HG03354 (cell line): ENCODE data around the gene GATA3.
A peak's percentile ranks its signal among the peaks of the same experiment; 100 is the strongest.

Experiments
- ATAC-seq: cut with Tn5 transposase; IDR thresholded peaks from one replicate; pipeline ENCODE4 v1.9.1; 2021; ENCODE audit warnings: mild to moderate bottlenecking; ENCODE audit not compliant: unreplicated experiment, poor library complexity, severe bottlenecking

The GATA3 gene

DNA sequence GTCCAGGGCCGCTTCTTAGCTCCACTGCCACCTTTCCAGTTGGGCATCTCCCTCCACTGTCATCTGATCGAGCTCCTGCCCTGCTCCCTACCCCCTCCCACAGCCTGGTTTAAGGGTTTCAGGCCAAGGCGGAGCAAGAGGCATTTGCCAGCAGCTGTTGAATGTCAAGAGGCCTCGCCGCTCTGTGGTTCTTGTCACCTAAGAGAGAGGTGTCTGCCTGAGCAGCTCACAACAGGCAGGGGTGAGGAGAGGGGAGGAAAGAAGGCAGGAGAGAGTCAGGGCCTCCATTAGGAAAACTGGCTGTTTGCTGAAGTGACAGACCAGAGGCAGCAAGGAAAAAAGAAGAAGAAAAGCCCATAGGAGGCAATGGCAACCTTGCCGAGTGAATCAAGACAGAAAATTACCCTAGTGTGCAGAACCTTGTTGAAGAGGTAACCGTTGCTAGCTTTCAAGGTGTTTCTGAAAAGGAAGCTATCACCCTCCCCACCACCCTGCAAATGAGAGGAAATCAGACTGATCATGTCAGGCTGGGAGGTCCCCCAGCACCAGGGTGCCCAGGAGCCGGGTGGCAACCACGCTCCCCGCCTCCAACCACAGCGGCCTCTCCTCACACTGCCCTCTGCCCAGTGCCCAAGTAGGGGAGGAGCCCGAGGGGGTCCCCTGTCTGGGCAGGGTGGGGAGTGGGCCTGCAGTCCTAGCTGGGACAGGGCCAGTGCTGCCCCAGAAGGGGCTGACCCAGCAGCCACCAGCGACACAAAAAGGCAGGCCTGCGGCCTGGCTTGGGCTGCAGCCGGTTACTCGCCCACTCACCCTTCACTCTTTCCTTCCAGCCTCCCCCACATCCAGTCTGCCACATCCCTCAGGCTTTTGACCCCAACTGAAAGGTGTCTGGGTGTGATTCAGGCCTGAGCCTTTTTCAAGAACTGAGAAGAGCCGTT lies 7.1 kb downstream of the GATA3 start:
- peak; percentile 24 for ATAC-seq

DNA sequence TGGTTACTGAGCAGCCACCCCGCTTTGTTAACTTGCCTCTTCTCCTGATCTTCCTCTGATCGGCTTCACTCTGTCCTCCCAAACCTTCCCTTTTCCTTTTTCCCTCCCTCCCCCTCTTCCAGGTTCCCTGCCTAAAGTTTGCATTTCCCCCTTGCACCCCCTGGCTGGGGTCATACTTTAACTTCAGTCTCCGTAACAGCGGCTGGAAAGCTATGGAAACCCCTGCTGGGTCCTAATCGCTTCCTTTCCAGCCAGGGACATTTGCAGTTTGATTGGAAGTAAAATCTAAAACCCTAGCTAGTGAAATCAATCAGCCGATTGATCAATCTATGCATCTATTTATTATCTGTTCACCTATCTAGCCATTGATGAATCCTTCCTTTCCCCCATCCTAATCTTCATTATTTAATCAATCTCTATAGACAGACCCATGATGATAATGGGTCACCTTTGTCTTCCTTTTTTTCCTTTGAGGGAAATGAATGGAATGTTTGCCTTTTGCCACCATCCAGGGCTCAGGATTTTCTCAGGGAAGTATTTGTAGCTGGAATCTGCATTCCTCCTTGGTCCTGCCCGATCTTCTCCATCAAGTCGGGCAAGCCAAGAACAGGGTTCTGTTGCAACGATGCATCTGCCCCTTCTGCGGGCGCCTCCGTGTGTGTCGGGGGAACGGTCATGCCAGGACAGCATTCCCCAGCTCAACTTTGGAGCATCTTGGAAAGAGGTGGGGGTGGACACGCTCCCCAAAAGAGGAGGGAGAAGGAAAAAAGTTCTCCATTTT lies 8.8 kb downstream of the GATA3 start:
- no peak for ATAC-seq

DNA sequence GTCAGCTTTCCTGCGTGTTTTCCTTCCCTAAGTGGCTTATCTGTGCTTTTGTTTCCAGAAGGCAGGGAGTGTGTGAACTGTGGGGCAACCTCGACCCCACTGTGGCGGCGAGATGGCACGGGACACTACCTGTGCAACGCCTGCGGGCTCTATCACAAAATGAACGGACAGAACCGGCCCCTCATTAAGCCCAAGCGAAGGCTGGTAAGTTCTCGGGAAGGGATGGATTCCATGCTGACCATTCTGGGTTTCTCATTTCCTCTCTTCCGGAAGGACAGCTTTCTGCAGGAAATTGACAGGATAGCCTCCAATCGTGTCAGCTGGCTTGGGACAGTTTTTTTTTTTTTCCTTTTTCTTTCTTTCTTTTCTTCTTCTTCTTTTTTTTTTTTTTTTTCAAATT lies 9.4 kb downstream of the GATA3 start:
- no peak for ATAC-seq

- no peak for ATAC-seq
These were observed 9.9 kb downstream of the GATA3 start for GRCh38 chr10:8064436-8064835.

DNA sequence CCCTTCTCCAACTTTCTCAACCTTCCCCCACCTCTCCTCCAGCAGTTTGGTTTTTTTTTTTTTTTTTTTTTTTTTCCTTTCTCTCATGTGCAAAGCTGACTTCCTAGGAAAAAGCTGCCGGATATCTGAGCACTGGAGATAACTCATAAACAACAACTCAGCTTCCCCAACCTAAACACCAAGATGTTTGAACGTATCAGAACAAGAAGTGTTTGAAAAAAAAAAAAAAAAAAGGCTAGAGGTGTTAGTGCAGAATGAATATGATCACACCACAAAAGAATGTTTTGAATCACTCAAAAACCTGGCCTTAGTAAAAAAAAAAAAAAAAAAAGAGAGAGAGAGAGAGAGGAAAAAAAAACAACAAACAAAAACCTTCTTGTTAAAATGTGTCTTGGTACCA lies 11.2 kb downstream of the GATA3 start:
- no peak for ATAC-seq

GRCh38 chr10:8066124-8066523 lies 11.6 kb downstream of the GATA3 start:
- no peak for ATAC-seq

- no peak for ATAC-seq
These were observed 12.3 kb downstream of the GATA3 start for GRCh38 chr10:8066797-8067196.

DNA sequence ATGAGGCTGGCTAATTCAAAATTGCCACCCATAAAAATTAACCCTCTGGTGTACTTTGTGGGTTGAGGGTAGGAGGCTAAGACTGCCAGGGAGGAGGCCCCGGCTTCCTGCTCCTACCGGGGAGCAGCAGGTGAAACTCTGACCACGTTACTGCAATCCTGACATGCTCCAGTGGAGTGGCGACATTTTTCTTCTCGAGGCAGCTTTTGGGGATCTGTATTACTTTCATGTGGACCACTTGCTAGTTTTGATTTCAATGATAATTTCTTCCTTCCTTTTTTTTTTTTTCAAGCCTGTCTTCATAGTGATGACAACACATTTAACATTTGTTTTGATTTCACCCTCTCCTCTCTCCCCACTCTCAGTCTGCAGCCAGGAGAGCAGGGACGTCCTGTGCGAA lies 14.6 kb downstream of the GATA3 start:
- ATAC-seq, result no peak

GRCh38 chr10:8069627-8070026 lies 15.1 kb downstream of the GATA3 start:
- no peak for ATAC-seq

DNA sequence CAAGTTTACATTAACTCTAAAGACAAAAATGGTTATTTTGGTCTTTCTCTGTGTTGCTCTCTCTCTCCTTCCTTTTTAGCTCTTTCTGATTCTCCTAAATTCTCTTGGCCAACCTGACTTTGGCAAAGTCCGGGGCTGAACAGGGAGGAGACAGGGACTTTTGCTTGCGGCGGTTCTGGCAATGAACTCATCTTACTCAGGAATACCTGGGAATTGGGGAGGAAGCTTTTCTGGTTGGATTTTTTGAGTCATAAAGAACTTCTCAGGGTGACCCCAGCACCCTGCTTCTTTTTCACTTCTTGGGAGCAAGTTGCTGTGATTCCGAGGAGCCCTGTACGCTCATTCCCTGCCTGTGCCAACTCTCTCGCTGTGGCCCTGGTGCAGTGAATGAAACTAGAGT lies 16.0 kb downstream of the GATA3 start:
- ATAC-seq, result no peak

DNA sequence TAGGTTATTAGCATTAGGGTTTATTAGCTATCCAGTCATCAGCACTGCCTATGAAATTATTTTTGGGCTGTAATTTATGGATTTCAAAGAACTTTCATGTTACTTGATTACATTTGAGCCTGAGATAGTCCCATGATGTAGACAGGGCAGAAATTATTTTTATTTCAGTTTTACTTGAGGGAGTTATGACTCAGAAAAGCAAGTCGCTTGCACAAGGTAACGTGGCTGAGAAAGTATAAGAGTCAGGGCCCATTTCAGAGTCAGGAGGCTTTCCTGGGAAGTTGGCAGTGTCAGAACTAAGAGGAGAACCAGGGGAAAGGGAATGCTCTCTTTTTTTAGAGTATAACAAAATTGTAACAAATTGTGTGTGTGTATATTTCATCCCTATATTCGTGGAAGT lies 16.5 kb downstream of the GATA3 start:
- no peak for ATAC-seq

DNA sequence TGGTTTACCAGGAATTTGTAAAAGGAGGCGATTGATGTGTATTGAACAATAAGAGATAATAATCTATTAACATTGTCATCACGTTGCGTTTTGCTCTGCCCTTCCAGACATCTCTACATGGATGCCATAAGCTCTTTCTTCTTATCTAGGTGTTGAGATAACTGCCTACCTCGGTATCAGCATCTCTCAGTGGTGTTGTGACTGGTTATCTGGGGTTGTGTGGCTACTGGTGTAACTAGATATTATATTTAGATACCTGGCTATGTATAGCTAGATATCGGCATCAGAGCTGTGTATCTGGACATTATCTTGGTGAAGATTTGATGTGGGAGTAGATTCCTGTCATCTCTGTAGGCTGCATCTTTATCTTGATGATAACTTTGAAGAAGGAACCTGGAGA lies 17.2 kb downstream of the GATA3 start:
- no peak for ATAC-seq

DNA sequence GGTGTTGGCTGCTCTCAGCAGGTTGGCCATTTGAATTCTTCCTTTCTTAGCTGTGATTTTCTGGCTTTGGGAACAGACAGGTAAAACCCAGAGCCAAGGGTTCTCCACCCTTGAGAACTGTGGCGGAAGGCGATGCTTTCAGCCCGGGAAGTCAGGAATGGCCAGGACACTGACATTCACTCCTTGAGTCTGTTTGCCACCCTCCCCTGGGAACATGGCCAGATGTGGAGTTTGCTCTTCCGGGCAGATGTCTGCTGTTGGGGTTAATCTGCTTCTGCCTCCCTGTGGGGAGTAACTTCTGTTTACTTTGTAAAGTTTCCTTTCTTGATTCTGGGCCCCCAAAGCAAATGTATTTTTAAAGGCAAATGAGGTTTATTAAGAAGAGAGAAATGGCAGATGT lies 17.7 kb downstream of the GATA3 start:
- no peak for ATAC-seq

DNA sequence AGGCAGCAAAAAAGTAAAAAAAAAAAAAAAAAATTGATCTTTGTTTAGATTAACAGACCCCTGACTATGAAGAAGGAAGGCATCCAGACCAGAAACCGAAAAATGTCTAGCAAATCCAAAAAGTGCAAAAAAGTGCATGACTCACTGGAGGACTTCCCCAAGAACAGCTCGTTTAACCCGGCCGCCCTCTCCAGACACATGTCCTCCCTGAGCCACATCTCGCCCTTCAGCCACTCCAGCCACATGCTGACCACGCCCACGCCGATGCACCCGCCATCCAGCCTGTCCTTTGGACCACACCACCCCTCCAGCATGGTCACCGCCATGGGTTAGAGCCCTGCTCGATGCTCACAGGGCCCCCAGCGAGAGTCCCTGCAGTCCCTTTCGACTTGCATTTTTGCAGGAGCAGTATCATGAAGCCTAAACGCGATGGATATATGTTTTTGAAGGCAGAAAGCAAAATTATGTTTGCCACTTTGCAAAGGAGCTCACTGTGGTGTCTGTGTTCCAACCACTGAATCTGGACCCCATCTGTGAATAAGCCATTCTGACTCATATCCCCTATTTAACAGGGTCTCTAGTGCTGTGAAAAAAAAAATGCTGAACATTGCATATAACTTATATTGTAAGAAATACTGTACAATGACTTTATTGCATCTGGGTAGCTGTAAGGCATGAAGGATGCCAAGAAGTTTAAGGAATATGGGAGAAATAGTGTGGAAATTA lies 19.4 kb downstream of the GATA3 start:
- ATAC-seq, result no peak

- no peak for ATAC-seq
These were observed 20.4 kb downstream of the GATA3 start for GRCh38 chr10:8074881-8075280.

- ATAC-seq, result no peak
These were observed 21.1 kb downstream of the GATA3 start for GRCh38 chr10:8075282-8076260.

GRCh38 chr10:8076933-8077332 lies 22.4 kb downstream of the GATA3 start:
- no peak for ATAC-seq

GRCh38 chr10:8078027-8078426 lies 23.5 kb downstream of the GATA3 start:
- no peak for ATAC-seq

DNA sequence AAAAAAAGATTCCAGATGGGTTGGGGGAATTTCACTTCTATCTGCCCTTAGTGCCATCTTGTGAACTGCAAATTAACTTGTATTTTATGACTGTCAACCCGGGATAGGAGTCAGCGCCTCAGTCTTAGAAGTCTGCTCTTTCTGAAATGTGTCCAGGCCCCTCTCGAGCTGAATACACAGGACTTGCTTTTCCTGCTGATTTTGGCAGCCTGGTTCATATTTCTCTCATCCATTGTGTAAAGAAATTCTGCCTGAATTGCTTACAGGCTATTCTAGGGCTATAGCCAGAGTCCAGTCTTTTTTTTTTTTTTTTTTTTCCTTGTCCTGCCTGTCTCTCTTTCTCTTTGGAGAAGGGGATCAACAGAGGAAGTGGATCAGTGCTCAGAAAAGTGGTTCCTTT lies 24.6 kb downstream of the GATA3 start:
- no peak for ATAC-seq
